PC-9 (cell line): ENCODE measurements around the gene CD164.

Experiments used
- EZH2 ChIP-seq: fragments of 200-600 bp; sonication (generic); IDR thresholded peaks from 2 replicates; pipeline ENCODE4 v1.8.0; 2017; ENCODE audit warnings: antibody characterized with exemption, low read depth
- TF ChIP-seq, protein P1 (sequence below): fragments of 200-600 bp; sonication (generic); conservative IDR thresholded peaks from 2 replicates; pipeline ENCODE4 v1.6.1; 2017; ENCODE audit warnings: mixed run types, antibody characterized with exemption, mild to moderate bottlenecking, moderate library complexity

DNA sequence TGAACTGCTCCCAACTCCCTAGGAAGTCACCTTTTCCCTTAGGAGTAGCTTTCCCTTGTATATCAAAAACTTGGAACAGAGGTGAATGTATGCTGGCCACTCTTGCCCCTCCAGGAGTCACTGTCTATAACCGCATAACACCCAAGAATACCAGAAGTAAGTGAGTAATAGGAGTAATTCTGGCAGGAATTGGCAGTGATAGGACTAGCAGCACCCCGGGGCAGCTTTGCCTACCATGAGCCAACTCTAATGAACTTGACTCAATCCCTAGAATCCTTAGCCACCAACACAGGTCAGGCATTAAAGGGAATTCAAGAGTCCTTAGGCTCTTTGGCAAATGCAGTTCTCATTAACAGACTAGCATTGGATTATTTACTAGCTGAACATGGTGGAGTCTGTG lies 28.8 kb upstream of the CD164 start:
- TF ChIP-seq, protein P1, sequence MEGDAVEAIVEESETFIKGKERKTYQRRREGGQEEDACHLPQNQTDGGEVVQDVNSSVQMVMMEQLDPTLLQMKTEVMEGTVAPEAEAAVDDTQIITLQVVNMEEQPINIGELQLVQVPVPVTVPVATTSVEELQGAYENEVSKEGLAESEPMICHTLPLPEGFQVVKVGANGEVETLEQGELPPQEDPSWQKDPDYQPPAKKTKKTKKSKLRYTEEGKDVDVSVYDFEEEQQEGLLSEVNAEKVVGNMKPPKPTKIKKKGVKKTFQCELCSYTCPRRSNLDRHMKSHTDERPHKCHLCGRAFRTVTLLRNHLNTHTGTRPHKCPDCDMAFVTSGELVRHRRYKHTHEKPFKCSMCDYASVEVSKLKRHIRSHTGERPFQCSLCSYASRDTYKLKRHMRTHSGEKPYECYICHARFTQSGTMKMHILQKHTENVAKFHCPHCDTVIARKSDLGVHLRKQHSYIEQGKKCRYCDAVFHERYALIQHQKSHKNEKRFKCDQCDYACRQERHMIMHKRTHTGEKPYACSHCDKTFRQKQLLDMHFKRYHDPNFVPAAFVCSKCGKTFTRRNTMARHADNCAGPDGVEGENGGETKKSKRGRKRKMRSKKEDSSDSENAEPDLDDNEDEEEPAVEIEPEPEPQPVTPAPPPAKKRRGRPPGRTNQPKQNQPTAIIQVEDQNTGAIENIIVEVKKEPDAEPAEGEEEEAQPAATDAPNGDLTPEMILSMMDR = no peak
- no peak for TF ChIP-seq EZH2
